ENCODE data around the gene IFT22.

The IFT22 gene

GRCh38 chr7:101302641-101303101 lies 18.9 kb downstream of the IFT22 start:
- H4K91ac ChIP-seq (ENCODE audit: low read length): no peak overlapping the region
- H3K14ac ChIP-seq (ENCODE audit: low read length in 2 of 2): no peak overlapping the region
- peaks cover 29% of the 10 kb centered on the region for H3K9me3 ChIP-seq (ENCODE audit: control insufficient read depth, low read length)
- H2AFZ ChIP-seq (ENCODE audit: low read depth, low read length): no peak overlapping the region
- H3K27me3 ChIP-seq (ENCODE audit: control insufficient read depth in 1 of 2, insufficient read depth in 1 of 2, low read length in 2 of 2): peaks cover 39 to 84% of the 10 kb centered on the region in 2 experiments
- no peak overlapping the region for H2BK12ac ChIP-seq (ENCODE audit: low read length in 2 of 2)
- no peak overlapping the region for H4K8ac ChIP-seq (ENCODE audit: low read length)
- no peak overlapping the region for H2BK15ac ChIP-seq (ENCODE audit: low read depth, poor library complexity, severe bottlenecking)
- H2BK5ac ChIP-seq (ENCODE audit: low read depth, low read length, poor library complexity, severe bottlenecking): no peak overlapping the region
- H3K4me3 ChIP-seq (ENCODE audit: insufficient read depth in 1 of 2, low read depth in 1 of 2, low read length in 2 of 2): peak overlapping the region in 1 of 2 experiments; percentile 24
- no peak overlapping the region for H3K4ac ChIP-seq (ENCODE audit: low read depth in 1 of 2, low read length in 2 of 2)
- no peak overlapping the region for H3K9ac ChIP-seq (ENCODE audit: low read length)
- no peak overlapping the region for H3K27ac ChIP-seq (ENCODE audit: low read length, poor library complexity, severe bottlenecking)
- H3K36me3 ChIP-seq (ENCODE audit: control insufficient read depth in 1 of 2, insufficient read depth in 2 of 2, low read depth in 1 of 2, low read length in 2 of 2): no peaks in the 10 kb centered on the region
- H2BK120ac ChIP-seq (ENCODE audit: low read depth, low read length): no peak overlapping the region
- H2AK5ac ChIP-seq (ENCODE audit: low read length, severe bottlenecking): no peak overlapping the region
- 83% methylated on average over 37 of the region's 37 CpGs for WGBS
- H3K18ac ChIP-seq (ENCODE audit: low read depth in 1 of 2, low read length in 2 of 2): no peak overlapping the region
- H3K4me1 ChIP-seq (ENCODE audit: control insufficient read depth, insufficient read depth, low read depth, low read length): peaks cover 9% of the 10 kb centered on the region
- H3K79me1 ChIP-seq (replicated peaks; ENCODE audit: low read length, poor library complexity, severe bottlenecking): no peaks in the 10 kb centered on the region
- no peak overlapping the region for H3K4me2 ChIP-seq (ENCODE audit: low read length, poor library complexity, severe bottlenecking)
- no peak overlapping the region for H3K23ac ChIP-seq (ENCODE audit: low read length in 2 of 2)
- no peak for DNase-seq

- Histone ChIP-seq H3K4me2 (ENCODE audit: low read length, poor library complexity, severe bottlenecking) (no peak overlapping the region), H2BK12ac (ENCODE audit: low read length in 2 of 2) (no peak overlapping the region), H2AK5ac (ENCODE audit: low read length, severe bottlenecking) (no peak overlapping the region), H3K4ac (ENCODE audit: low read depth in 1 of 2, low read length in 2 of 2) (no peak overlapping the region), H3K9me3 (ENCODE audit: control insufficient read depth, low read length) (peaks cover 29% of the 10 kb centered on the region), H3K18ac (ENCODE audit: low read depth in 1 of 2, low read length in 2 of 2) (no peak overlapping the region), H3K27me3 (ENCODE audit: control insufficient read depth in 1 of 2, insufficient read depth in 1 of 2, low read length in 2 of 2) (peaks cover 39 to 79% of the 10 kb centered on the region in 2 experiments), H3K23ac (ENCODE audit: low read length in 2 of 2) (peak overlapping the region in 1 of 2 experiments; percentile 71), H2BK120ac (ENCODE audit: low read depth, low read length) (no peak overlapping the region), H3K14ac (ENCODE audit: low read length in 2 of 2) (no peak overlapping the region), H3K27ac (ENCODE audit: low read length, poor library complexity, severe bottlenecking) (no peak overlapping the region), H3K4me1 (ENCODE audit: control insufficient read depth, insufficient read depth, low read depth, low read length) (peaks cover 9% of the 10 kb centered on the region), H3K36me3 (ENCODE audit: control insufficient read depth in 1 of 2, insufficient read depth in 2 of 2, low read depth in 1 of 2, low read length in 2 of 2) (no peaks in the 10 kb centered on the region), H3K4me3 (ENCODE audit: insufficient read depth in 1 of 2, low read depth in 1 of 2, low read length in 2 of 2) (peak overlapping the region in 1 of 2 experiments; percentile 14), H3K79me1 (replicated peaks; ENCODE audit: low read length, poor library complexity, severe bottlenecking) (no peaks in the 10 kb centered on the region), H4K91ac (ENCODE audit: low read length) (no peak overlapping the region), H2AFZ (ENCODE audit: low read depth, low read length) (no peak overlapping the region), H3K9ac (ENCODE audit: low read length) (no peak overlapping the region), H2BK5ac (ENCODE audit: low read depth, low read length, poor library complexity, severe bottlenecking) (no peak overlapping the region), H4K8ac (ENCODE audit: low read length) (no peak overlapping the region), H2BK15ac (ENCODE audit: low read depth, poor library complexity, severe bottlenecking) (no peak overlapping the region)
- DNase-seq: no peak
- 53% methylated on average over 16 of the region's 16 CpGs for WGBS
These were observed 20.9 kb downstream of the IFT22 start for GRCh38 chr7:101300465-101301376.

- Histone ChIP-seq H3K4me1 (ENCODE audit: control insufficient read depth, insufficient read depth, low read depth, low read length) (peaks cover 9% of the 10 kb centered on the region), H3K4me2 (ENCODE audit: low read length, poor library complexity, severe bottlenecking) (peak overlapping the region; percentile 29), H3K27ac (ENCODE audit: low read length, poor library complexity, severe bottlenecking) (no peak overlapping the region), H3K79me1 (replicated peaks; ENCODE audit: low read length, poor library complexity, severe bottlenecking) (no peaks in the 10 kb centered on the region), H4K91ac (ENCODE audit: low read length) (no peak overlapping the region), H3K4ac (ENCODE audit: low read depth in 1 of 2, low read length in 2 of 2) (no peak overlapping the region), H3K36me3 (ENCODE audit: control insufficient read depth in 1 of 2, insufficient read depth in 2 of 2, low read depth in 1 of 2, low read length in 2 of 2) (no peaks in the 10 kb centered on the region), H3K9me3 (ENCODE audit: control insufficient read depth, low read length) (peaks cover 29% of the 10 kb centered on the region), H3K27me3 (ENCODE audit: control insufficient read depth in 1 of 2, insufficient read depth in 1 of 2, low read length in 2 of 2) (peaks cover 40 to 78% of the 10 kb centered on the region in 2 experiments), H2BK120ac (ENCODE audit: low read depth, low read length) (no peak overlapping the region), H3K23ac (ENCODE audit: low read length in 2 of 2) (peak overlapping the region in 1 of 2 experiments; percentile 71), H3K14ac (ENCODE audit: low read length in 2 of 2) (no peak overlapping the region), H3K4me3 (ENCODE audit: insufficient read depth in 1 of 2, low read depth in 1 of 2, low read length in 2 of 2) (peak overlapping the region in 1 of 2 experiments; percentile 14), H2AK5ac (ENCODE audit: low read length, severe bottlenecking) (no peak overlapping the region), H2AFZ (ENCODE audit: low read depth, low read length) (no peak overlapping the region), H3K9ac (ENCODE audit: low read length) (no peak overlapping the region), H3K18ac (ENCODE audit: low read depth in 1 of 2, low read length in 2 of 2) (no peak overlapping the region), H4K8ac (ENCODE audit: low read length) (no peak overlapping the region), H2BK5ac (ENCODE audit: low read depth, low read length, poor library complexity, severe bottlenecking) (no peak overlapping the region), H2BK12ac (ENCODE audit: low read length in 2 of 2) (no peak overlapping the region), H2BK15ac (ENCODE audit: low read depth, poor library complexity, severe bottlenecking) (no peak overlapping the region)
- 2% methylated on average over 72 of the region's 72 CpGs for WGBS
- peak; percentile 33 for DNase-seq
These were observed 21.8 kb downstream of the IFT22 start for GRCh38 chr7:101299511-101300464.

GRCh38 chr7:101294832-101295121 lies 26.8 kb downstream of the IFT22 start:
- no peak overlapping the region for H3K4ac ChIP-seq (ENCODE audit: low read depth in 1 of 2, low read length in 2 of 2)
- H3K9me3 ChIP-seq (ENCODE audit: control insufficient read depth, low read length): no peaks in the 10 kb centered on the region
- no peak overlapping the region for H2BK5ac ChIP-seq (ENCODE audit: low read depth, low read length, poor library complexity, severe bottlenecking)
- H4K91ac ChIP-seq (ENCODE audit: low read length): no peak overlapping the region
- H3K27ac ChIP-seq (ENCODE audit: low read length, poor library complexity, severe bottlenecking): no peak overlapping the region
- no peak overlapping the region for H3K4me2 ChIP-seq (ENCODE audit: low read length, poor library complexity, severe bottlenecking)
- no peaks in the 10 kb centered on the region for H3K36me3 ChIP-seq (ENCODE audit: control insufficient read depth in 1 of 2, insufficient read depth in 2 of 2, low read depth in 1 of 2, low read length in 2 of 2)
- H3K9ac ChIP-seq (ENCODE audit: low read length): no peak overlapping the region
- no peak overlapping the region for H2AK5ac ChIP-seq (ENCODE audit: low read length, severe bottlenecking)
- WGBS: 73% methylated on average over 8 of the region's 8 CpGs
- no peak for DNase-seq
- H2BK120ac ChIP-seq (ENCODE audit: low read depth, low read length): no peak overlapping the region
- no peak overlapping the region for H3K23ac ChIP-seq (ENCODE audit: low read length in 2 of 2)
- no peak overlapping the region for H3K4me3 ChIP-seq (ENCODE audit: insufficient read depth in 1 of 2, low read depth in 1 of 2, low read length in 2 of 2)
- H3K14ac ChIP-seq (ENCODE audit: low read length in 2 of 2): no peak overlapping the region
- H3K79me1 ChIP-seq (replicated peaks; ENCODE audit: low read length, poor library complexity, severe bottlenecking): no peaks in the 10 kb centered on the region
- H3K27me3 ChIP-seq (ENCODE audit: control insufficient read depth in 1 of 2, insufficient read depth in 1 of 2, low read length in 2 of 2): peaks cover 64 to 77% of the 10 kb centered on the region in 2 experiments
- no peak overlapping the region for H2AFZ ChIP-seq (ENCODE audit: low read depth, low read length)
- H3K4me1 ChIP-seq (ENCODE audit: control insufficient read depth, insufficient read depth, low read depth, low read length): peaks cover 4% of the 10 kb centered on the region
- no peak overlapping the region for H3K18ac ChIP-seq (ENCODE audit: low read depth in 1 of 2, low read length in 2 of 2)
- H2BK15ac ChIP-seq (ENCODE audit: low read depth, poor library complexity, severe bottlenecking): no peak overlapping the region
- no peak overlapping the region for H2BK12ac ChIP-seq (ENCODE audit: low read length in 2 of 2)
- no peak overlapping the region for H4K8ac ChIP-seq (ENCODE audit: low read length)

Measured in mesenchymal stem cell (in vitro differentiated cells and primary cell).